8988T (cell line): ENCODE measurements around the gene ZNF536.

Experiments used
- DNase-seq: peaks from one replicate; pipeline ENCODE4 v3.0.0; 2011

ZNF536 gene

DNA sequence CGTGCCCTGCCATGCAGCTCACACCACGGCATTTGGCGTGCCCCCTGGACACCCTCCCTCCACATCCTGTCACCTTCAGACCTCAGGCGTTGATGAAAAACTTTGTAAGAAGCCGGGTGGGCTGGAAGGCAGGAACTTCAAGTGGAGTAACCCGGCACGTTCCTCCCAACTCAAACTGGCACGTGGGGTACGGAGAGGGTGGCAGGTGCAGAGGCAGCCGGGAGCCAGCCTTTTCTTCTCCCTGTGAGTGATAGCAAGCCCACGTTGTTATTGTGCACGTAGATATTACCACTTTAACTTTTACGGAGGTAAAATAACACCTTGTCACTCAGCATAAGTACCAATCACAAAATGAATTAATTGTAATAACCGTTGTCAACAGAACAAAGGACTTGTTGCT is 198.0 kb downstream of the ZNF536 start:
- DNase-seq = no peak

- no peak for DNase-seq
Measured at GRCh38 chr19:30577551-30578105, 205.4 kb downstream of the ZNF536 start.

DNA sequence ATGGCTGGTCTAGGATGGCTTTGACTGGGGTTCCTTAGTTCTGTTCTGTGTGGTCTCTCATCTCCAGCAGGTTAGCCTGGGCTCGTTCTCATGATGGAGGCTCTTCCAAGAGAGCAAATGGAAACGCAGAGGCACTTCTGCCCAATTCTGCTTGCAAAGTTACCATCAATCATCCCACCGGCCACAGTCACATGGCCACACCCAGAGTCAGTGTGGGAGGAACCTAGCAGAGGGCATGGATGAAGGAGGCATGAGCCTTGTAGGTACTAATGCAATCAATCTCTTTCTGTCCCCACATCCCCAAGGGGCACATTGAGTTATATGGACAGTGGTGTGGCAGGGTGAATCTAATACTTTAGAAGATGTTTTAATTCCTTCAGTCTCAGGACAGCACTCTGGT is 207.2 kb downstream of the ZNF536 start:
- no peak for DNase-seq

DNA sequence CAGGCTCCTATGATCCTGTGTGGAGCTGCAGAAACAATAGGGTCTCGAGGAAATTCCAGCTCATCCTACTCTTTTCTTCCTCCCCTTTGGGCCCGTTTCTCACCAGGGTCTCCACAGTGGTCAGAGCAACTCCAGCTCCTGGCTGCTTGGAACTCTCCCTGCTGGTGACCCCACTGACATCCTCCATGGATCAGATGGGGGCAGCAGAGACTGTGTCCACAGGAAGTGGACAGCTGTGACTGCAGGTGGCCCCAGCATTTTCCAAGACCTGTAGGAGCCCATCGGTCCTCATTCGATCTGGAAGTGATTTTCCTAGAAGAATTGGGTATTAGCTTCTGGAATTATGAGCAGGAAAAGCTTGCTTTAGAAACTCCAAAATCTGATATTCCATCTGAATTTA is 208.5 kb downstream of the ZNF536 start:
- DNase-seq = no peak

DNA sequence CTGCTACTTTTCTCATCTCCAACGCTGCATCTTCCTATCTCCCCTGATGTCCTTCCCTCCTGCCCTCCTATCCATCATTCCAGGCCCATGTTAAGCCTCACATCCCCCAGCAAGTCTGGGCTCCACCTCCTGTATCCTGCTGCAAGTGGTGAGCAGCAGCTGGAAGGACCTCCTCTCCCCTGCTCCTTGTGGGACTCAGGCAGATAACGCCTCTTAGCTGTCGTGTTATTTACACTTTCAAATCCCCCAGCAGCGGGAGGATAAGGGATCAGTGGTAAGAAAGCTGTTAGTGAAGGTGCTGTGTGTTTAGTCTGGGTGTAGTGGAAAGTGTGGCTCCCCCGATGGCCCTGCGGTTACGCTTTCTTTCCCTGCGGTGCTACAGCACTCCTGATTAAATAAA is 211.9 kb downstream of the ZNF536 start:
- no peak for DNase-seq

DNA sequence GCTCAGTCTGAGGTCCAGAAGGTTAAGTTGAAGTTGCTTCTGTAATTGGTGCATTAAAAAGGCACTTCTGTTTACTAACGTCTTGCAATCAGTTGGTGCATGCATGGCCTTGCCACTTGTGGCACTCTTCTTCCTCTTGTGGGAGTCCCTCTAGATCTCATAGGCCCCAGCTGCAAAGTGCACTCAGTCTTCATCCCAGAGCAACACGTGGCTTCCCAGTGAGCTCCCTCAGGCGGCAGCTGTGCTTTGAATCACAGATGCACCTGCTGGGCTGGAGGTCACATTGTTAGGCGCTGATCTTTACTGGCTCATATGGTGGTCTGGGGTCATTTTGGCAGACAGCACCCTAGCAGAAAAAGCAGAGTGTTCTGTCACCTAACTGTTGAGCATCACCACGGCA is 215.7 kb downstream of the ZNF536 start:
- no peak for DNase-seq

- no peak for DNase-seq
Measured at GRCh38 chr19:30590596-30591229, 218.5 kb downstream of the ZNF536 start.

GRCh38 chr19:30593356-30593755 is 221.2 kb downstream of the ZNF536 start:
- no peak for DNase-seq

GRCh38 chr19:30593975-30594745 is 222.0 kb downstream of the ZNF536 start:
- DNase-seq = no peak

- no peak for DNase-seq
Measured at GRCh38 chr19:30596268-30596667, 224.1 kb downstream of the ZNF536 start.

DNA sequence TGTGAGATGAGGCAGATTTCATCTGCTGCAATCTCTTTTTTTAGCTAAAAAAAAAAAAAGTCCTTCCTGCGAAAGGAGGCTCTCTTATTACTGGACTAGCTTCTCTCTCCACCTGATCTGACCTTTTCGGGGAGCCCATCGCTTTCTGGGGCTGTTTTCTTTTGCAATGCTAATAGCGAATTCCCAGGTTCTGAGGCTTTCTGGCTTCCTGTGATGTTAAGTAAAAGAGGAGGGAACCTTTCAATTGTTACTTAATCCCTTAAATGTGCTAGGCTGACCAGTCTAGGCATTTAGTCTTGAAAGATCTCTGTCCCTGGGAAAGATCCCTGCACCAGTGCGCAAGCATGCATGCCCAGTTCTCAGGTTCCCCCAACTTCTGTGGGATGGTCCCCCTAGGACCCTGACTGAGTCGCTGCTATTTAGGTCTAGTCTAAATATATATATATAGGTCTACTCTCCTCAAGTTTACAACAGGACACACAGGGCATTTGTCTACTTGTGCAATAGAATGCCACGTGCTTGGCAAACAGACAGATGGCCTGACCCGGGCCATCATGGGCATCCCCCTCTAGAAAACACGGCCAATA is 224.7 kb downstream of the ZNF536 start:
- DNase-seq = no peak

GRCh38 chr19:30598688-30599087 is 226.5 kb downstream of the ZNF536 start:
- no peak for DNase-seq

DNA sequence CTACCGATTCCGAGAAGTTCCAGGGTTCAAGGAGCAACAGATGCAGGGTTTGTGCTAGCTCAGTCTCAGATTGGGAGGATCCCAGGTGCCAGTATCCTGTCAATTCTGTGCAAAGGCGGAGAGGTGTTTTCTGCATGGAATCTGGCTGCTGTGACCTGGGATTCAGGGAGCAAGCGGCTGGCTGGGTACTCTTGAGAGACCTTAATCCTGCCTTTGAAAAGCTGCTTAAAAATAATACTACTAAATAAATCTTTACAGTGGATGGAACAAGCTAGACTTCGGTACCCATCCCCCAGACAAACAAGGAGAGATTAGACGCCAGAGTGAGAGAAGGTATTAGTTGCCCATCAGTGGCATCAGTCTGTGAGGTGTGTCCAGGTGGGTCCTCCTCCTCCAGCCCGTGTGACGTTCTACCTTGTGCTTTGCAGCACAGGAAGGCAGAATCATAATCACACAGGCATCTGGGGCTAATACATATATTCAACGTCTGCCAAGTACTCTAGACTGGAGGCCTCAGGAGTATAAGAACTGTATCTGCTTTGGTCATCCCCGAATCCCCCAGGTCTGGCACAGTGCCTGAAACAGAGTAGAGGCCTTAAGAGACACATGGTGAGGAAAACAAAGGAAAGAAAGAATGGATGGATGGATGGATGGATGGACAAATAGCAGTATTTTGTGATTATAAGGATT is 230.6 kb downstream of the ZNF536 start:
- DNase-seq = no peak

DNA sequence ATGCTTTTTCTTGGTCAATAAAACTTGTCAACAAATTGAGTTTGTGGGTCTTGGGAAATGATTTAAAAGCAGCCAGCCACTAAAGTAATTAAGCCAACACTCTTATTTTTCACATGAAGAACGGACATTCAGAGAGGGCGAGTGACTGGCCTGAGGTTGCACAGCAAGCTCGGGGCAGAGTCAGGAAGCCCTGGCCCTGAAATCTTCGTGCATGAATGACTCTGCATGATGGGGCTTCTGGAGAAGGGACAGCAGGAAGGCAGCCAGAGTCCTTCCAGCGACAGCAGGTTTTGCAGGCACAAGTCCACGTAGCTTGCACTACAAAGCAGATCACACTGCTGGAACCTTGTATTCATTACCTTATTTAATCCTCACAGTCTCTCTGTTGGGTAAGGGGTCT is 232.5 kb downstream of the ZNF536 start:
- no peak for DNase-seq

GRCh38 chr19:30605333-30605732 is 233.1 kb downstream of the ZNF536 start:
- DNase-seq = no peak

DNA sequence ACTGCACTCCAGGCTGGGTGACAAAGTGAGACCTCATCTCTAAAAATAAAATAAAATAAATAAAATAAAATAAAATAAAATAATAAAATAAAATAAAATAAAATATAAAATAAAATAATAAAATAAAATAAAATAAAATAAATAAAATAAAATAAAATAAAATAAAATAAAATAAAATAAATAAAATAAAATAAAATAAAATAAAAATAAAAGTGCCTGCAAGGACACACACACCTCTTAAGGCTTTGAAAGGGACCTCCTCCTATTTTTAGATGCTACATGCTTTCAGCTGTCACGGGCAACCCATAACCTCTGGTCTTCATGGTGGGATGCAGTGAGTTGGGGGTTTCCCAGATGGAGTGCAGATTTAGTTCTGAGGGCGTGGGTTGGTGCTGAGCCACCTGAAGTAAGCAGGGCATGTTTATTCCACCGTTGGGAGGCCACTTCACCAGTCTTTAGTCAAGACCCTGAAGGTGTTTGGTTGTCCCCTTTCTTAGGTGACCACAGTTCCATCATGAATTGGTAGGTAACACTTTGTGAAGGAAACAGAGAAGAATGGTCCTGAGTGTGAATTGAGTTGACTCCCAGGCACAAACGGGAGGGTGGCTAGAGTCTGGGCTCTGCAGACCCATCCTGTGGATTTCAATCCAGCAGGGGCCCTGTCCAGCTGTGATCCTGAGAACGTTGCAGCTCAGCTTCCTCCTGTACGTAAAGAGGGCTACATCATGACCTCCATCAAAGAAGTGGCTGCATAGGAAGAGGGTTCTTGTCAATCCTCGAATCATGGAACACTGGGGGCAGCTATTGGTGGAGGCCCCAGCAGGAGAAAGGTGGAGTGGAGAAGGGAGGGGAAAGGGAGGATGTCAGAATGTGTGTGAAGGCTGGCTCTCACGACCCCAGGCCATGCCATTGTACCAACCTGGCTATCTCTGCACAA is 234.2 kb downstream of the ZNF536 start:
- no peak for DNase-seq
